SK-N-SH (cell line): ENCODE results near the gene JMJD6. TPM values are rescaled to one million over a fixed set of nuclear protein-coding genes. Genes with fewer than 3 reads are reported as not detected.
"Not testable (repeated sequence)": the region's sequence is repeated elsewhere in the genome, so short reads cannot be mapped to it uniquely, and the experiment has no call there.

Experiments used
- CTCF ChIA-PET: fragments of 300-600, 350-600 bp; formaldehyde crosslinking; extraction: SDS; loops from one replicate; lab custom pipeline; 2021; lab: Yijun Ruan, JAX
- POLR2A ChIA-PET: fragments of 350-600 bp; sonication (Branson Sonifier 250); formaldehyde crosslinking; extraction: SDS; loops from one replicate; lab custom pipeline; 2020; ENCODE audit warnings: antibody characterized with exemption, inconsistent platforms; lab: Yijun Ruan, JAX
- DNase-seq: peaks from one replicate; pipeline ENCODE4 v3.0.0; 2012
- H2AFZ ChIP-seq: fragments of 200-600 bp; sonication (generic); 2 replicates; pipeline ENCODE4 v1.8.1; 2016; ENCODE audit warnings: antibody characterized with exemption, mild to moderate bottlenecking, low read depth
- H3F3A ChIP-seq: fragments of 200-600 bp; sonication (generic); replicated peaks from 2 replicates; pipeline ENCODE3; 2016; ENCODE audit warnings: antibody characterized with exemption, mild to moderate bottlenecking; ENCODE audit not compliant: insufficient read depth
- H3K27ac ChIP-seq, 2 experiments: fragments of 200-500 bp in 1 of 2; fragments of 200-600 bp in 1 of 2; sonication (Bioruptor generic) in 1 of 2; sonication (generic), shearing (Covaris generic) in 1 of 2; 2 replicates each; pipeline versions ENCODE4 v1.5.1 to v1.6.1; 2014 to 2016; ENCODE audit warnings: low read depth in 2 of 2, inconsistent platforms in 1 of 2, low read length in 1 of 2, mild to moderate bottlenecking in 1 of 2, mixed read lengths in 1 of 2
- H3K27me3 ChIP-seq: fragments of 200-600 bp; sonication (generic), shearing (Covaris generic); 2 replicates; pipeline ENCODE4 v1.6.1; 2016; ENCODE audit warnings: mixed run types; ENCODE audit not compliant: insufficient read depth
- H3K36me3 ChIP-seq, 2 experiments: fragments of 200-500 bp in 1 of 2; fragments of 200-600 bp in 1 of 2; sonication (Bioruptor generic) in 1 of 2; sonication (generic) in 1 of 2; replicated peaks in 1 of 2; 2 replicates each; pipeline versions ENCODE3 to v1.5.1; 2014 to 2016; ENCODE audit warnings: low read length in 1 of 2, mild to moderate bottlenecking in 1 of 2; ENCODE audit not compliant: insufficient read depth in 2 of 2, control insufficient read depth in 1 of 2
- H3K4me1 ChIP-seq, 2 experiments: fragments of 200-500 bp in 1 of 2; fragments of 200-600 bp in 1 of 2; sonication (Bioruptor generic) in 1 of 2; sonication (generic), shearing (Covaris generic) in 1 of 2; 2 replicates each; pipeline versions ENCODE4 v1.5.1 to v1.6.1; 2014 to 2016; ENCODE audit warnings: low read depth in 1 of 2, low read length in 1 of 2, mixed run types in 1 of 2; ENCODE audit not compliant: insufficient read depth in 2 of 2, control insufficient read depth in 1 of 2
- H3K4me2 ChIP-seq: fragments of 200-600 bp; sonication (generic), shearing (Covaris generic); 2 replicates; pipeline ENCODE4 v1.6.1; 2017; ENCODE audit warnings: mixed run types
- H3K4me3 ChIP-seq, 2 experiments: fragments of 200-500 bp in 1 of 2; fragments of 200-600 bp in 1 of 2; sonication (Bioruptor generic) in 1 of 2; sonication (generic), shearing (Covaris generic) in 1 of 2; 2 replicates each; pipeline versions ENCODE4 v1.5.1 to v1.8.1; 2014 to 2016; ENCODE audit warnings: low read depth in 2 of 2, inconsistent platforms in 1 of 2, low read length in 1 of 2, mild to moderate bottlenecking in 1 of 2, mixed read lengths in 1 of 2, moderate library complexity in 1 of 2
- H3K79me2 ChIP-seq: fragments of 200-600 bp; sonication (generic); 2 replicates; pipeline ENCODE4 v1.8.1; 2017; ENCODE audit warnings: mild to moderate bottlenecking; ENCODE audit not compliant: insufficient read depth
- H3K9ac ChIP-seq: fragments of 200-600 bp; sonication (generic); 2 replicates; pipeline ENCODE4 v1.6.1; 2017; ENCODE audit warnings: mixed run types
- H3K9me2 ChIP-seq: fragments of 200-600 bp; sonication (generic); 2 replicates; pipeline ENCODE4 v1.6.1; 2017; ENCODE audit warnings: mixed run types
- H3K9me3 ChIP-seq: fragments of 200-600 bp; sonication (generic); 2 replicates; pipeline ENCODE4 v1.6.1; 2017; ENCODE audit warnings: mixed run types, mild to moderate bottlenecking, moderate library complexity
- H4K20me1 ChIP-seq: fragments of 200-600 bp; sonication (generic); 2 replicates; pipeline ENCODE4 v1.6.1; 2017; ENCODE audit warnings: mild to moderate bottlenecking, mixed run types; ENCODE audit not compliant: insufficient read depth
- CTCF ChIP-seq: fragments of 200-600 bp; sonication (generic); IDR thresholded peaks from 2 replicates; pipeline ENCODE4 v1.6.1; 2017; ENCODE audit warnings: antibody characterized with exemption, mild to moderate bottlenecking, moderate library complexity
- EP300 ChIP-seq, 2 experiments: IDR thresholded peaks; 2 replicates each; pipeline versions ENCODE4 v1.4.0 to v1.6.1; 2012; ENCODE audit warnings: borderline replicate concordance in 1 of 2, low read depth in 1 of 2, low read length in 1 of 2
- PBX3 ChIP-seq: IDR thresholded peaks from 2 replicates; pipeline ENCODE4; 2012
- POLR2AphosphoS5 ChIP-seq: IDR thresholded peaks from 2 replicates; pipeline ENCODE4 v1.6.1; 2012; ENCODE audit warnings: low read depth, low read length
- TCF12 ChIP-seq: IDR thresholded peaks from 2 replicates; pipeline ENCODE4 v1.4.0; 2012
- WGBS: methylation state at CpG from one replicate; pipeline ENCODE4 v1.1.6; 2017; ENCODE audit warnings: low lambda C conversion rate; 5-methylcytosine and 5-hydroxymethylcytosine counted together
- polyA plus RNA-seq, 3 experiments: library from polyadenylated mRNA; depleted of rRNA; stranded (reverse); fragments of >200 nt; gene quantifications; 2 replicates each; pipeline ENCODE4 v1.2.3, GENCODE V29; 2012

The JMJD6 gene
- polyA plus RNA-seq, 1 of the 3 experiments (the other 2 are of a cell fraction) = 23.3 TPM

GRCh38 chr17:76747716-76748363, 21.4 kb upstream of the JMJD6 start:
- no peak for DNase-seq
- Histone ChIP-seq H3K4me2 (no peak overlapping the region), H3K4me1 (no peaks in the 10 kb centered on the region), H2AFZ (no peak overlapping the region), H3K27ac (no peak overlapping the region), H3K79me2 (no peaks in the 10 kb centered on the region), H4K20me1 (no peaks in the 10 kb centered on the region), H3K9me3 (no peaks in the 10 kb centered on the region), H3K9ac (no peak overlapping the region), H3K9me2 (no peaks in the 10 kb centered on the region), H3K4me3 (no peak overlapping the region), H3K36me3 (peaks cover 29 to 35% of the 10 kb centered on the region in 2 experiments), H3K27me3 (no peaks in the 10 kb centered on the region), H3F3A (peaks cover 7% of the 10 kb centered on the region)
- POLR2A ChIA-PET = interaction anchor here (0.9 to 1.5 kb wide), 2 partner anchors 10 to 16 kb away, joined by 3 to 7 read pairs; partner anchors contain the start of gene MFSD11
- 93% methylated on average over 9 of the region's 9 CpGs for WGBS
- CTCF ChIA-PET = interaction anchor here (0.6 to 1.1 kb wide), 5 partner anchors 9 to 282 kb away, joined by 3 to 4 read pairs (median 3); partner anchors contain the start of gene MFSD11
- TF ChIP-seq TCF12 (no peak), CTCF (no peak), EP300 (IDR thresholded peaks at IDR 0.05; ENCODE audit: borderline replicate concordance in 1 of 2, low read depth in 1 of 2, low read length in 1 of 2) (no peak)

GRCh38 chr17:76745785-76746184, 19.4 kb upstream of the JMJD6 start:
- H3K4me2 ChIP-seq, H3K9ac ChIP-seq, H3K9me3 ChIP-seq, H3K9me2 ChIP-seq, H3K4me3 ChIP-seq, H3K27me3 ChIP-seq, H3K4me1 ChIP-seq, H2AFZ ChIP-seq, H4K20me1 ChIP-seq, DNase-seq, H3K79me2 ChIP-seq, H3K27ac ChIP-seq: not testable (repeated sequence)
- Histone ChIP-seq H3K36me3 (peaks cover 36 to 46% of the 10 kb centered on the region in 2 experiments), H3F3A (peaks cover 12% of the 10 kb centered on the region)
- ChIA-PET CTCF (interaction anchor here (0.8 to 1.3 kb wide), 3 partner anchors 9 to 321 kb away, joined by 3 to 6 read pairs (median 3); partner anchors contain the start of gene SRSF2), POLR2A (interaction anchor here (0.9 kb wide), 1 partner anchor 9 kb away, joined by 4 read pairs; the partner anchor contains the start of gene SRSF2)
- 94% methylated on average over 6 of the region's 6 CpGs for WGBS

- Histone ChIP-seq H3K9ac (no peak overlapping the region), H3K9me2 (no peaks in the 10 kb centered on the region), H3K4me2 (no peak overlapping the region), H3F3A (peaks cover 12% of the 10 kb centered on the region), H3K4me1 (peaks cover 3 to 6% of the 10 kb centered on the region in 2 experiments; a peak in 3 of 4 replicates), H3K27ac (no peak overlapping the region), H3K4me3 (no peak overlapping the region), H3K27me3 (no peaks in the 10 kb centered on the region), H3K36me3 (peaks cover 38 to 49% of the 10 kb centered on the region in 2 experiments), H3K9me3 (no peaks in the 10 kb centered on the region), H4K20me1 (no peaks in the 10 kb centered on the region), H3K79me2 (peaks cover 16% of the 10 kb centered on the region), H2AFZ (no peak overlapping the region)
- POLR2A ChIA-PET = no interaction called here
- TF ChIP-seq PBX3 = no peak
- no peak for TF ChIP-seq POLR2AphosphoS5
- 98% methylated on average over 2 of the region's 2 CpGs for WGBS
- no peak for DNase-seq
- CTCF ChIA-PET = no interaction called here
Observed at GRCh38 chr17:76744747-76745146, 18.3 kb upstream of the JMJD6 start.
